SU-DHL-6 (cell line): Measurements from ENCODE around the gene PID1.

Experiments used
- H2AFZ ChIP-seq: fragments of 200-600 bp; sonication (generic); 2 replicates; pipeline ENCODE4 v1.6.1; 2014; ENCODE audit warnings: low read depth, mild to moderate bottlenecking, moderate library complexity, mixed read lengths, antibody characterized with exemption, low read length; ENCODE audit not compliant: severe bottlenecking
- H3F3A ChIP-seq: fragments of 200-600 bp; shearing (Covaris generic); 2 replicates; pipeline ENCODE4 v1.6.0; 2016; ENCODE audit warnings: antibody characterized with exemption, mild to moderate bottlenecking; ENCODE audit not compliant: insufficient read depth
- H3K27ac ChIP-seq: fragments of 200-600 bp; sonication (generic); 2 replicates; pipeline ENCODE4 v1.5.1; 2016; ENCODE audit warnings: low read depth, mild to moderate bottlenecking, low read length, moderate library complexity, mixed read lengths
- H3K27me3 ChIP-seq: fragments of 200-600 bp; sonication (generic), shearing (Covaris generic); 2 replicates; pipeline ENCODE4 v1.6.0; 2014; ENCODE audit warnings: mild to moderate bottlenecking, low read length
- H3K36me3 ChIP-seq: fragments of 200-600 bp; sonication (generic); 2 replicates; pipeline ENCODE4 v1.6.1; 2014; ENCODE audit warnings: mild to moderate bottlenecking, low read length, mixed read lengths
- H3K4me2 ChIP-seq: fragments of 300-600, 200-600 bp; shearing (Covaris generic), sonication (generic); 2 replicates; pipeline ENCODE4 v1.6.0; 2014; ENCODE audit warnings: low read length, low read depth, mild to moderate bottlenecking; ENCODE audit not compliant: poor library complexity, severe bottlenecking
- H3K4me3 ChIP-seq: fragments of 200-600 bp; sonication (generic); 2 replicates; pipeline ENCODE4 v1.5.1; 2014; ENCODE audit warnings: antibody characterized with exemption, low read length, mild to moderate bottlenecking, mixed read lengths; ENCODE audit not compliant: insufficient read depth, poor library complexity, severe bottlenecking
- H3K79me2 ChIP-seq: fragments of 200-600 bp; sonication (generic); 2 replicates; pipeline ENCODE4 v1.6.1; 2014; ENCODE audit warnings: mild to moderate bottlenecking, low read length, moderate library complexity; ENCODE audit not compliant: insufficient read depth
- H3K9ac ChIP-seq: fragments of 200-600 bp; sonication (generic); 2 replicates; pipeline ENCODE4 v1.7.0; 2014; ENCODE audit warnings: mild to moderate bottlenecking, low read length
- H3K9me2 ChIP-seq: fragments of 200-600 bp; sonication (generic); replicated peaks from 2 replicates; pipeline ENCODE4 v1.6.1; 2014; ENCODE audit warnings: low read length; ENCODE audit not compliant: insufficient read depth
- H3K9me3 ChIP-seq: fragments of 200-600 bp; sonication (generic); 2 replicates; pipeline ENCODE4 v1.6.1; 2014; ENCODE audit warnings: low read length, mixed read lengths; ENCODE audit not compliant: insufficient read depth
- H4K20me1 ChIP-seq: fragments of 200-600 bp; sonication (generic); 2 replicates; pipeline ENCODE4 v1.6.1; 2014; ENCODE audit warnings: low read depth, mild to moderate bottlenecking, antibody characterized with exemption, low read length, moderate library complexity, mixed read lengths
- EZH2phosphoT487 ChIP-seq: fragments of 200-600 bp; sonication (generic), shearing (Covaris generic); conservative IDR thresholded peaks from 2 replicates; pipeline ENCODE4 v1.6.1; 2018; ENCODE audit warnings: mild to moderate bottlenecking, antibody characterized with exemption, low read length, moderate library complexity, mixed read lengths
- TF ChIP-seq, protein P1 (sequence below): fragments of 200-600 bp; sonication (generic); IDR thresholded peaks from one replicate; pipeline ENCODE4 v1.5.1; 2017; ENCODE audit warnings: antibody characterized with exemption, mild to moderate bottlenecking, low read length, moderate library complexity; ENCODE audit not compliant: insufficient read depth, poor library complexity, severe bottlenecking

PID1 gene

GRCh38 chr2:229226382-229226781 lies 44.7 kb downstream of the PID1 start:
- TF ChIP-seq, protein P1, sequence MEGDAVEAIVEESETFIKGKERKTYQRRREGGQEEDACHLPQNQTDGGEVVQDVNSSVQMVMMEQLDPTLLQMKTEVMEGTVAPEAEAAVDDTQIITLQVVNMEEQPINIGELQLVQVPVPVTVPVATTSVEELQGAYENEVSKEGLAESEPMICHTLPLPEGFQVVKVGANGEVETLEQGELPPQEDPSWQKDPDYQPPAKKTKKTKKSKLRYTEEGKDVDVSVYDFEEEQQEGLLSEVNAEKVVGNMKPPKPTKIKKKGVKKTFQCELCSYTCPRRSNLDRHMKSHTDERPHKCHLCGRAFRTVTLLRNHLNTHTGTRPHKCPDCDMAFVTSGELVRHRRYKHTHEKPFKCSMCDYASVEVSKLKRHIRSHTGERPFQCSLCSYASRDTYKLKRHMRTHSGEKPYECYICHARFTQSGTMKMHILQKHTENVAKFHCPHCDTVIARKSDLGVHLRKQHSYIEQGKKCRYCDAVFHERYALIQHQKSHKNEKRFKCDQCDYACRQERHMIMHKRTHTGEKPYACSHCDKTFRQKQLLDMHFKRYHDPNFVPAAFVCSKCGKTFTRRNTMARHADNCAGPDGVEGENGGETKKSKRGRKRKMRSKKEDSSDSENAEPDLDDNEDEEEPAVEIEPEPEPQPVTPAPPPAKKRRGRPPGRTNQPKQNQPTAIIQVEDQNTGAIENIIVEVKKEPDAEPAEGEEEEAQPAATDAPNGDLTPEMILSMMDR = no peak
- no peak for TF ChIP-seq EZH2phosphoT487
- no peaks in the 10 kb centered on the region for H3K79me2 ChIP-seq
- H3K36me3 ChIP-seq = no peaks in the 10 kb centered on the region
- no peak overlapping the region for H3K27ac ChIP-seq
- no peak overlapping the region for H3K4me3 ChIP-seq
- no peak overlapping the region for H3K4me2 ChIP-seq
- H3K9me3 ChIP-seq = no peaks in the 10 kb centered on the region
- no peaks in the 10 kb centered on the region for H3K9me2 ChIP-seq
- no peak overlapping the region for H2AFZ ChIP-seq
- no peaks in the 10 kb centered on the region for H4K20me1 ChIP-seq
- H3K27me3 ChIP-seq = no peaks in the 10 kb centered on the region
- H3K9ac ChIP-seq = no peak overlapping the region
- no peaks in the 10 kb centered on the region for H3F3A ChIP-seq

DNA sequence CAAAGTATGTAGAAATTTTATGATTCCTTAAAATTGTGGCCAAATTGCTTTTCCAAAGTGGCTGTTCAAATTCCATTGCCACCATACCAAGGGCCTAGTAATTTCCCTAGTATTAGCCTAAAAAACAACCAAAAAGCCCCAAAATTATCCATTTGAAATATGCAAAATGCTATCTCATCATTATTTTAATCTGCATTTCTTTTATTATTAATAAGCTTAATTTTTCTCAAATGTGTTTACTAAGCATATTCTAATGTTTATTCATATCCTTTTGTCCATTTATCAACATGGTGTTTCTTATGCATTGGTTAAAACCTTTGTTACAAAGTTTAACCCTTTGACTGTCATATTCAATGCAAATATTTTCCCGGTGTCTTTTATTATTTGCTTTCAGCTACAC lies 48.0 kb downstream of the PID1 start:
- TF ChIP-seq EZH2phosphoT487 = no peak
- TF ChIP-seq, protein P1 = no peak
- H3K9me2 ChIP-seq = no peaks in the 10 kb centered on the region; the same call in 1 of the 2 replicates
- H3K27me3 ChIP-seq = no peaks in the 10 kb centered on the region
- no peaks in the 10 kb centered on the region for H3K36me3 ChIP-seq
- H3K9ac ChIP-seq = no peak overlapping the region
- no peak overlapping the region for H2AFZ ChIP-seq
- H3F3A ChIP-seq = no peaks in the 10 kb centered on the region
- H4K20me1 ChIP-seq = no peaks in the 10 kb centered on the region
- no peaks in the 10 kb centered on the region for H3K79me2 ChIP-seq
- no peak overlapping the region for H3K4me2 ChIP-seq
- no peak overlapping the region for H3K27ac ChIP-seq
- no peak overlapping the region for H3K4me3 ChIP-seq
- no peaks in the 10 kb centered on the region for H3K9me3 ChIP-seq

DNA sequence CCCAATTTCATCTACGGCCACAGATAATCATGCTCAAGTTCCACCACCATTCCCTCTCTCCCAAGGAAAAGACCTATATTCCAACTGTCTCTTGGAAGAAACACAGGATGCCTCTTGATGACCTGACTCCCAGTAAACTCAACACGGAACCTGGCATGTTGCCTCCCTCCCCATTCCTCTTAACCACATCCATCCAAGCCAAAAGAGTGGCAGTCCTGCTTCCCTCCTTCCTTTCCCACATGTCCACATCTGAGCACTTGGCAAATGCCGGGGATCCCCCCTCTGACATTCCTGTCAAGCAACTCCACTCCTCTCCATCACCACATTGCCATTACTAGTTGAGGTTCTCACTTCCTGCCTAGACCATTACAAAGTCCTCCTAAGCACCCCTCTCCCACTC lies 49.4 kb downstream of the PID1 start:
- no peaks in the 10 kb centered on the region for H3F3A ChIP-seq
- H3K9me3 ChIP-seq = no peaks in the 10 kb centered on the region
- no peak overlapping the region for H3K4me2 ChIP-seq
- no peaks in the 10 kb centered on the region for H3K27me3 ChIP-seq
- no peak overlapping the region for H3K27ac ChIP-seq
- H3K4me3 ChIP-seq = no peak overlapping the region
- H3K79me2 ChIP-seq = no peaks in the 10 kb centered on the region
- no peak overlapping the region for H2AFZ ChIP-seq
- no peaks in the 10 kb centered on the region for H3K36me3 ChIP-seq
- TF ChIP-seq, protein P1 = no peak
- no peaks in the 10 kb centered on the region; the same call in 1 of the 2 replicates for H3K9me2 ChIP-seq
- no peaks in the 10 kb centered on the region for H4K20me1 ChIP-seq
- H3K9ac ChIP-seq = no peak overlapping the region

DNA sequence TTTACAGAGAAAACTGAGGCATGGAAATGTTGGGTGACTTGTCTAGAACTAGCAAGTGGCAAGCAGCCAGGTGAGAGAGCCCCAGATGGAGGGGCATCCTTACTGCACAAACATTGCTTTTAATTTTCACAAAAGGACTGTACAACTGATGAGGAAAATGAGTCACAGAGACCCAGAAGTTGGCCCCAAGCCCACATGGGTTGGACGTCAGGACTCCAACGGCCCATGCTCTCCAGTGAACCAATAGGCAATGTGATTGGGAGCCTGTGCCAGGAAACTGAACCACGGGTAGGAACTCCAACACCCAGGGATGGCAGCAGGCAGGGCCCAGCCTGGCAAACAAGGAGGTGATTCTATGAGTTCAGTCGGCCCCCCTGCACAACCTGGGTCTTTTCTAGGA lies 50.8 kb downstream of the PID1 start:
- no peak for TF ChIP-seq EZH2phosphoT487
- TF ChIP-seq, protein P1 = no peak

More for the DNA sequence above, 50.8 kb downstream of the PID1 start:
- no peaks in the 10 kb centered on the region for H3K9me3 ChIP-seq
- no peaks in the 10 kb centered on the region; the same call in 1 of the 2 replicates for H3K9me2 ChIP-seq
- H3K79me2 ChIP-seq = no peaks in the 10 kb centered on the region
- no peaks in the 10 kb centered on the region for H3F3A ChIP-seq
- no peak overlapping the region for H3K9ac ChIP-seq
- no peak overlapping the region for H3K4me2 ChIP-seq
- no peak overlapping the region for H3K27ac ChIP-seq
- H2AFZ ChIP-seq = no peak overlapping the region
- H3K27me3 ChIP-seq = no peaks in the 10 kb centered on the region
- H4K20me1 ChIP-seq = no peaks in the 10 kb centered on the region
- no peaks in the 10 kb centered on the region for H3K36me3 ChIP-seq
- H3K4me3 ChIP-seq = no peak overlapping the region
